Fibroblast of pulmonary artery (primary cell): ENCODE results near the gene TBCB.
"Not testable (repeated sequence)": the region's sequence is repeated elsewhere in the genome, so short reads cannot be mapped to it uniquely, and the experiment has no call there.

Experiments
- DNase-seq: peaks from one replicate; pipeline ENCODE4 v3.0.0-alpha.2; 2010; ENCODE audit warnings: low read depth
- H3K4me3 ChIP-seq: replicated peaks from 2 replicates; pipeline ENCODE4 v1.5.1; 2011; ENCODE audit warnings: low read depth, mild to moderate bottlenecking, control low read depth, low read length, moderate library complexity
- TF ChIP-seq, protein P1 (sequence below): IDR thresholded peaks from 2 replicates; pipeline ENCODE4 v1.5.1; 2011; ENCODE audit warnings: mild to moderate bottlenecking, control low read depth, low read length, inconsistent platforms; ENCODE audit errors: missing control alignments

The TBCB gene

DNA sequence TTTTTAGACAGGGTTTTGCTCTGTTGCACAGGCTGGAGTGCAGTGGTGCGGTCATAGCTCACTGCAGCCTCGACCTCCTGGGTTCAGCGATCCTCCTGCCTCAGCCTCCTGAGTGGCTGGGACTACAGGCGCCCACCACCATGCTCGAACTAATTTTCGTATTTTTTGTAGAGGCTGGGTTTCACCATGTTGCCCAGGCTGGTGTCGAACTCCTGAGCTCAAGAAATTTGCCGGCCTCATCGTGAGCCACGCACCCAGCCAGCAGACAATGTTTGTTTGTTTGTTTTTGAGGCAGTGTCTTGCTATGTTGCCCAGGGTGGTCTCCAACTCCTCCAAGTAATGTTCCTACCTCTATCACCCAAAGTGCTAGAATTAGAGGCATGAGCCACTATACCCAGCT lies 37.9 kb downstream of the TBCB start:
- H3K4me3 ChIP-seq, result no peak overlapping the region
- TF ChIP-seq, protein P1, sequence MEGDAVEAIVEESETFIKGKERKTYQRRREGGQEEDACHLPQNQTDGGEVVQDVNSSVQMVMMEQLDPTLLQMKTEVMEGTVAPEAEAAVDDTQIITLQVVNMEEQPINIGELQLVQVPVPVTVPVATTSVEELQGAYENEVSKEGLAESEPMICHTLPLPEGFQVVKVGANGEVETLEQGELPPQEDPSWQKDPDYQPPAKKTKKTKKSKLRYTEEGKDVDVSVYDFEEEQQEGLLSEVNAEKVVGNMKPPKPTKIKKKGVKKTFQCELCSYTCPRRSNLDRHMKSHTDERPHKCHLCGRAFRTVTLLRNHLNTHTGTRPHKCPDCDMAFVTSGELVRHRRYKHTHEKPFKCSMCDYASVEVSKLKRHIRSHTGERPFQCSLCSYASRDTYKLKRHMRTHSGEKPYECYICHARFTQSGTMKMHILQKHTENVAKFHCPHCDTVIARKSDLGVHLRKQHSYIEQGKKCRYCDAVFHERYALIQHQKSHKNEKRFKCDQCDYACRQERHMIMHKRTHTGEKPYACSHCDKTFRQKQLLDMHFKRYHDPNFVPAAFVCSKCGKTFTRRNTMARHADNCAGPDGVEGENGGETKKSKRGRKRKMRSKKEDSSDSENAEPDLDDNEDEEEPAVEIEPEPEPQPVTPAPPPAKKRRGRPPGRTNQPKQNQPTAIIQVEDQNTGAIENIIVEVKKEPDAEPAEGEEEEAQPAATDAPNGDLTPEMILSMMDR, result no peak
- DNase-seq, result no peak

- TF ChIP-seq, protein P1, result no peak
- H3K4me3 ChIP-seq, result no peak overlapping the region
- no peak for DNase-seq
Observed at GRCh38 chr19:36160821-36161596, 45.7 kb downstream of the TBCB start.

DNA sequence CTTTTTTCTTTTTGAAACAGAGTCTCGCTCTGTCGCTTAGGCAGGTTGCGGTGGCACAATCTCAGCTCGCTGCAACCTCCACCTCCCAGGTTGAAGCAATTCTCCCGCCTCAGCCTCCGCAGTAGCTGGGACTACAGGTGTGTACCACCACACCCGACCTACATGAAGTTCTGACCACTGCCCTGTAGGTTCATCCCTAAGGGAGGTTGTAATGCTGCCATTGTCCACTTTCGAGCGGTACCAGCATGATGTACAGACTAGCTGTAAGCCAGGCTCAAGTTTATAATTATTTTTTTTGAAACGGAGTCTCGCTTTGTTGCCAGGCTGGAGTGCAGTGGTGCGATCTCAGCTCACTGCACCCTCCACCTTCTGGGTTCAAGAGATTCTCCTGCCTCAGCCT lies 48.5 kb downstream of the TBCB start:
- TF ChIP-seq, protein P1, result no peak
- DNase-seq, result no peak
- no peak overlapping the region for H3K4me3 ChIP-seq

GRCh38 chr19:36169084-36169760 lies 54.0 kb downstream of the TBCB start:
- DNase-seq, result no peak
- TF ChIP-seq, protein P1, result no peak
- no peak overlapping the region for H3K4me3 ChIP-seq

- TF ChIP-seq, protein P1, result no peak
- DNase-seq, result no peak
- no peak overlapping the region for H3K4me3 ChIP-seq
Observed at GRCh38 chr19:36172852-36173251, 57.6 kb downstream of the TBCB start.

GRCh38 chr19:36173846-36174245 lies 58.6 kb downstream of the TBCB start:
- DNase-seq, H3K4me3 ChIP-seq: not testable (repeated sequence)
